Neural cell (in vitro differentiated cells): Measurements from ENCODE around the gene SEZ6L2. TPM values are rescaled to one million over a fixed set of nuclear protein-coding genes. Genes with fewer than 3 reads are reported as not detected.
"Not testable (repeated sequence)": the region's sequence is repeated elsewhere in the genome, so short reads cannot be mapped to it uniquely, and the experiment has no call there.

Source experiments
- H2AFZ ChIP-seq: fragments of 200-600, 300-800 bp; sonication (generic), shearing (Covaris generic); 2 replicates; pipeline ENCODE4 v1.6.0; 2014; ENCODE audit warnings: low read depth, mild to moderate bottlenecking, antibody characterized with exemption, low read length, moderate library complexity
- H3F3A ChIP-seq: fragments of 200-600 bp; shearing (Covaris generic); 2 replicates; pipeline ENCODE4 v1.6.1; 2016; ENCODE audit warnings: mild to moderate bottlenecking, moderate library complexity, mixed read lengths, antibody characterized with exemption, low read length; ENCODE audit not compliant: insufficient read depth, poor library complexity, severe bottlenecking
- H3K27ac ChIP-seq: fragments of 200-600, 300-800 bp; sonication (generic), shearing (Covaris generic); 2 replicates; pipeline ENCODE4 v1.5.1; 2014; ENCODE audit warnings: mild to moderate bottlenecking, low read length, moderate library complexity
- H3K27me3 ChIP-seq: fragments of 300-800, 200-600 bp; sonication (generic), shearing (Covaris generic); 2 replicates; pipeline ENCODE4 v1.6.0; 2014; ENCODE audit warnings: mild to moderate bottlenecking, low read depth, low read length, moderate library complexity; ENCODE audit not compliant: insufficient read depth
- H3K36me3 ChIP-seq: fragments of 300-800, 200-600 bp; sonication (generic), shearing (Covaris generic); 2 replicates; pipeline ENCODE4 v1.5.1; 2014; ENCODE audit warnings: mild to moderate bottlenecking, antibody characterized with exemption, low read length, moderate library complexity; ENCODE audit not compliant: insufficient read depth
- H3K4me2 ChIP-seq: fragments of 300-800, 200-600 bp; sonication (generic), shearing (Covaris generic); 2 replicates; pipeline ENCODE4 v1.6.0; 2014; ENCODE audit warnings: mild to moderate bottlenecking, low read length
- H3K4me3 ChIP-seq: fragments of 300-800, 200-600 bp; sonication (generic), shearing (Covaris generic); 2 replicates; pipeline ENCODE4 v1.5.1; 2014; ENCODE audit warnings: mild to moderate bottlenecking, low read length, moderate library complexity
- H3K79me2 ChIP-seq: fragments of 200-600 bp; shearing (Covaris generic); replicated peaks from 2 replicates; pipeline ENCODE4 v1.6.0; 2014; ENCODE audit warnings: mild to moderate bottlenecking, low read length, moderate library complexity; ENCODE audit not compliant: insufficient read depth
- H3K9ac ChIP-seq: fragments of 300-800, 200-600 bp; sonication (generic), shearing (Covaris generic); 2 replicates; pipeline ENCODE4 v1.6.1; 2016; ENCODE audit warnings: mild to moderate bottlenecking, low read length, mixed read lengths
- H3K9me2 ChIP-seq: fragments of 200-600 bp; shearing (Covaris generic); 2 replicates; pipeline ENCODE4 v1.6.1; 2016; ENCODE audit warnings: mild to moderate bottlenecking, low read length, mixed read lengths; ENCODE audit not compliant: insufficient read depth
- H3K9me3 ChIP-seq: fragments of 200-600, 300-800 bp; sonication (generic), shearing (Covaris generic); 2 replicates; pipeline ENCODE4 v1.6.1; 2016; ENCODE audit warnings: mild to moderate bottlenecking, mixed run types, low read length, moderate library complexity, mixed read lengths
- H4K20me1 ChIP-seq: fragments of 200-600 bp; shearing (Covaris generic); 2 replicates; pipeline ENCODE4 v1.6.1; 2016; ENCODE audit warnings: mild to moderate bottlenecking, mixed run types; ENCODE audit not compliant: insufficient read depth
- EP300 ChIP-seq: fragments of 450-650 bp; conservative IDR thresholded peaks from 2 replicates; pipeline ENCODE4 v1.6.1; 2014; ENCODE audit warnings: antibody characterized with exemption, mild to moderate bottlenecking, moderate library complexity; ENCODE audit not compliant: poor library complexity, severe bottlenecking
- EZH2 ChIP-seq: fragments of 200-600, 300-800 bp; shearing (Covaris generic), sonication (generic); IDR thresholded peaks from 2 replicates; pipeline ENCODE4 v1.6.1; 2014; ENCODE audit warnings: antibody characterized with exemption, low read length, borderline replicate concordance, mild to moderate bottlenecking; ENCODE audit not compliant: insufficient read depth, poor library complexity, severe bottlenecking
- MXI1 ChIP-seq: fragments of 450-650 bp; conservative IDR thresholded peaks from 2 replicates; pipeline ENCODE4 v1.6.1; 2014; ENCODE audit warnings: antibody characterized with exemption, mild to moderate bottlenecking; ENCODE audit not compliant: poor library complexity, severe bottlenecking
- POLR2AphosphoS5 ChIP-seq: IDR thresholded peaks from 2 replicates; pipeline ENCODE4 v1.6.1; 2012
- RAD21 ChIP-seq: fragments of 450-650 bp; conservative IDR thresholded peaks from 2 replicates; pipeline ENCODE4 v1.6.1; 2014; ENCODE audit warnings: antibody characterized with exemption, mild to moderate bottlenecking, moderate library complexity
- SMC3 ChIP-seq: fragments of 450-650 bp; conservative IDR thresholded peaks from 2 replicates; pipeline ENCODE4 v1.6.1; 2014; ENCODE audit warnings: antibody characterized with exemption, mild to moderate bottlenecking, moderate library complexity; ENCODE audit not compliant: poor library complexity
- TAF1 ChIP-seq: IDR thresholded peaks from 2 replicates; pipeline ENCODE4 v1.6.1; 2012; ENCODE audit warnings: low read depth
- polyA plus RNA-seq: library from polyadenylated mRNA; depleted of rRNA; stranded (reverse); fragments of >200 nt; gene quantifications from 2 replicates; pipeline ENCODE4 v1.2.3, GENCODE V29; 2014
- TF ChIP-seq, protein P1 (sequence below): fragments of 450-650 bp; IDR thresholded peaks from 2 replicates; pipeline ENCODE4 v1.5.1; 2014; ENCODE audit warnings: antibody characterized with exemption, mild to moderate bottlenecking, moderate library complexity; ENCODE audit not compliant: poor library complexity, severe bottlenecking
- TF ChIP-seq, protein P2 (sequence below): IDR thresholded peaks from 2 replicates; pipeline ENCODE4 v1.6.1; 2012; ENCODE audit warnings: borderline replicate concordance

The SEZ6L2 gene
- polyA plus RNA-seq, 1 donor from 2014 or later = 48.8 TPM

DNA sequence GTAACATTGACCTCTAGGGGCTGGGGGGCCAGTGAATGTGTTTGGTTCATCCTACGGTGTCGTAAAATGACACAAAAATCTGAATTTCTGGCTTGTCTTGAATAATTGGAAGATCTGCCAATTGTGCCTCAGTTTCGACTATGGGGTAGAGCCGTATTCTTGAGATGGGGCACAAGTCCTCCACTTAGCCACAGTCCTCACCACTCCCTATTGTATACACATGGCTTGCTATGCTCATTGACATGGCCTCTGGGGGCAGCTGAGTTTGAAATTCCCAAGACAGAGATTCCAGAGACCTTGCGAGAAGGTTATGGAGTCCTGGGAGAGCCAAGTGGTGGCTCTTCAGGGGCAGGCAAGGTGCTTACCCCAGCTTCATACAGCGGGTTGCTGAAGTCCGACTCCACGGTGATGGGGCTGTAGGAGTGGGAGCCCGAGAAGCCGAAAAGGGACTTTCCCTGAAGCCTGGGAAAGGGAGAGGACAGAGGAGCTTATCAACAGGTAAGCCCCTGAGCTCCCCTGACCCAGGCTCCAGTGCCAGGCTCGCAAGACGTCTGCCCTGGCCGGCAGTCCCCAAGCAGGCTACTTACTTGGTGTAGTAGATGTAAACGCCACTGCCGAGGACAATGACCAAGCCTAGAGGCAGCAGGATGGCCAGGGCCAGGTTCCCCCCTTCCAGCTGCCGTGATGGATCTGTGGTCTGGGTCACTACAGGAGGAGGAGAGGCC lies 27.4 kb downstream of the SEZ6L2 start:
- TF ChIP-seq, protein P1, sequence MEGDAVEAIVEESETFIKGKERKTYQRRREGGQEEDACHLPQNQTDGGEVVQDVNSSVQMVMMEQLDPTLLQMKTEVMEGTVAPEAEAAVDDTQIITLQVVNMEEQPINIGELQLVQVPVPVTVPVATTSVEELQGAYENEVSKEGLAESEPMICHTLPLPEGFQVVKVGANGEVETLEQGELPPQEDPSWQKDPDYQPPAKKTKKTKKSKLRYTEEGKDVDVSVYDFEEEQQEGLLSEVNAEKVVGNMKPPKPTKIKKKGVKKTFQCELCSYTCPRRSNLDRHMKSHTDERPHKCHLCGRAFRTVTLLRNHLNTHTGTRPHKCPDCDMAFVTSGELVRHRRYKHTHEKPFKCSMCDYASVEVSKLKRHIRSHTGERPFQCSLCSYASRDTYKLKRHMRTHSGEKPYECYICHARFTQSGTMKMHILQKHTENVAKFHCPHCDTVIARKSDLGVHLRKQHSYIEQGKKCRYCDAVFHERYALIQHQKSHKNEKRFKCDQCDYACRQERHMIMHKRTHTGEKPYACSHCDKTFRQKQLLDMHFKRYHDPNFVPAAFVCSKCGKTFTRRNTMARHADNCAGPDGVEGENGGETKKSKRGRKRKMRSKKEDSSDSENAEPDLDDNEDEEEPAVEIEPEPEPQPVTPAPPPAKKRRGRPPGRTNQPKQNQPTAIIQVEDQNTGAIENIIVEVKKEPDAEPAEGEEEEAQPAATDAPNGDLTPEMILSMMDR = no peak
- TF ChIP-seq, protein P2, sequence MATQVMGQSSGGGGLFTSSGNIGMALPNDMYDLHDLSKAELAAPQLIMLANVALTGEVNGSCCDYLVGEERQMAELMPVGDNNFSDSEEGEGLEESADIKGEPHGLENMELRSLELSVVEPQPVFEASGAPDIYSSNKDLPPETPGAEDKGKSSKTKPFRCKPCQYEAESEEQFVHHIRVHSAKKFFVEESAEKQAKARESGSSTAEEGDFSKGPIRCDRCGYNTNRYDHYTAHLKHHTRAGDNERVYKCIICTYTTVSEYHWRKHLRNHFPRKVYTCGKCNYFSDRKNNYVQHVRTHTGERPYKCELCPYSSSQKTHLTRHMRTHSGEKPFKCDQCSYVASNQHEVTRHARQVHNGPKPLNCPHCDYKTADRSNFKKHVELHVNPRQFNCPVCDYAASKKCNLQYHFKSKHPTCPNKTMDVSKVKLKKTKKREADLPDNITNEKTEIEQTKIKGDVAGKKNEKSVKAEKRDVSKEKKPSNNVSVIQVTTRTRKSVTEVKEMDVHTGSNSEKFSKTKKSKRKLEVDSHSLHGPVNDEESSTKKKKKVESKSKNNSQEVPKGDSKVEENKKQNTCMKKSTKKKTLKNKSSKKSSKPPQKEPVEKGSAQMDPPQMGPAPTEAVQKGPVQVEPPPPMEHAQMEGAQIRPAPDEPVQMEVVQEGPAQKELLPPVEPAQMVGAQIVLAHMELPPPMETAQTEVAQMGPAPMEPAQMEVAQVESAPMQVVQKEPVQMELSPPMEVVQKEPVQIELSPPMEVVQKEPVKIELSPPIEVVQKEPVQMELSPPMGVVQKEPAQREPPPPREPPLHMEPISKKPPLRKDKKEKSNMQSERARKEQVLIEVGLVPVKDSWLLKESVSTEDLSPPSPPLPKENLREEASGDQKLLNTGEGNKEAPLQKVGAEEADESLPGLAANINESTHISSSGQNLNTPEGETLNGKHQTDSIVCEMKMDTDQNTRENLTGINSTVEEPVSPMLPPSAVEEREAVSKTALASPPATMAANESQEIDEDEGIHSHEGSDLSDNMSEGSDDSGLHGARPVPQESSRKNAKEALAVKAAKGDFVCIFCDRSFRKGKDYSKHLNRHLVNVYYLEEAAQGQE = no peak
- Histone ChIP-seq H2AFZ (no peak overlapping the region), H3K79me2 (no peaks in the 10 kb centered on the region), H3K27me3 (no peaks in the 10 kb centered on the region), H4K20me1 (no peaks in the 10 kb centered on the region), H3K9ac (no peak overlapping the region), H3K9me3 (no peaks in the 10 kb centered on the region), H3K36me3 (no peaks in the 10 kb centered on the region), H3K4me2 (no peak overlapping the region), H3F3A (no peaks in the 10 kb centered on the region), H3K9me2 (no peaks in the 10 kb centered on the region), H3K27ac (no peak overlapping the region), H3K4me3 (no peak overlapping the region)

DNA sequence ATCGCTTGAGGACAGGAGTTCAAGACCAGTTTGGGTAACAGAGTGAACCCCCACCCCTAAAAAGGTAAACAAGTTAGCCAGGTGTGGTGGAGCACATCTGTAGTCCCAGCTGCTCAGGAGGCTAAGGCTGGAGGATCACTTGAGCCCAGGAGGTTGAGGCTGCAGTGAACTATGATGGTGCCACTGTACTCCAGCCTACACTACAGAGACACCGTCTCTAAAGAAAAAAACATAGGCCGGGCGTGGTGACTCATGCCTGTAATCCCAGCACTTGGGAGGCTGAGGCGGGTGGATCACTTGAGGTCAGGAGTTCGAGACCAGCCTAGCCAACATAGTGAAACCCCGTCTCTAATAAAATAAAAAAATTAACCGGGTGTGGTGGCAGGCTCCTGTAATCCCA lies 30.3 kb downstream of the SEZ6L2 start:
- H3K9ac ChIP-seq, H4K20me1 ChIP-seq, H3K36me3 ChIP-seq, H3K27ac ChIP-seq, H3K9me3 ChIP-seq, H3K4me2 ChIP-seq, H3F3A ChIP-seq, H3K27me3 ChIP-seq, H3K9me2 ChIP-seq, H3K4me3 ChIP-seq, H2AFZ ChIP-seq, H3K79me2 ChIP-seq: not testable (repeated sequence)

DNA sequence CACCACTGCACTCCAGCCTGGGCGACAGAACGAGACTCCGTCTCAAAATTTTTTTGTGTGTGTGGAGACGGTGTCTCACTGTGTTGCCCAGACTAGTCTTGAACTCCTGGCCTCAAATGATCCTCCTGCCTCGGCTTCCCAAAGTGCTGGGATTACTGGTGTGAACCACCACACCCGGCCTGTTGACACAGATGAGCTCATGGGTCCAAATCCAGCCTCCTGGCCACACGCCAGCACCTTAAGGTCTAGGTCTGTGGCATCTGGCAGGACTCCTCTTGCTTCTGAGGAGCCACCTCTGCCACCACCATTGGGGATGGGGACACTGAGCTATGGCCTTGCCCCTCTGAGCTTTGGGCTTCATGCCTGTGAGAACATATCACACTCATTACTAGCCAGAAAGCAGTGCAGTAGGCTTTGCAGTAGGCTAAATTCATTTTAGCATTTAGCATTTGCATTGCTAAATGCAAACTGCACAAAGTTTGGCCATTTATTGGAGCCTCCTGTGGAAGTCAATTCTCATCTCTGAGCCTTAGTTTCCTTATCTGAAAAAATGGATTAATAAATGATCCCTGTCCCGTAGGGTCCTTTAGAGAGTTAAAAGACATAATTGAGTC lies 30.8 kb downstream of the SEZ6L2 start:
- Histone ChIP-seq H3K27me3 (no peaks in the 10 kb centered on the region), H3K27ac (no peak overlapping the region), H3K9me2 (no peaks in the 10 kb centered on the region), H3K36me3 (no peaks in the 10 kb centered on the region), H3K4me3 (no peak overlapping the region), H4K20me1 (no peaks in the 10 kb centered on the region), H3K9me3 (no peaks in the 10 kb centered on the region), H2AFZ (no peak overlapping the region), H3K79me2 (no peaks in the 10 kb centered on the region), H3K4me2 (no peak overlapping the region), H3K9ac (no peak overlapping the region), H3F3A (no peaks in the 10 kb centered on the region)
- TF ChIP-seq, protein P2 = no peak
- TF ChIP-seq RAD21 (no peak), SMC3 (no peak), EZH2 (no peak), POLR2AphosphoS5 (no peak), TAF1 (no peak), EP300 (no peak), MXI1 (no peak)
- TF ChIP-seq, protein P1 = no peak
